Iris pigment epithelial cell (primary cell): ENCODE data around the gene TAF7.
"Not testable (repeated sequence)": the region's sequence is repeated elsewhere in the genome, so short reads cannot be mapped to it uniquely, and the experiment has no call there.

ENCODE experiments used
- DNase-seq: peaks from one replicate; pipeline ENCODE4 v3.0.0-alpha.2; 2011; ENCODE audit warnings: low read depth

TAF7 gene, protein sequence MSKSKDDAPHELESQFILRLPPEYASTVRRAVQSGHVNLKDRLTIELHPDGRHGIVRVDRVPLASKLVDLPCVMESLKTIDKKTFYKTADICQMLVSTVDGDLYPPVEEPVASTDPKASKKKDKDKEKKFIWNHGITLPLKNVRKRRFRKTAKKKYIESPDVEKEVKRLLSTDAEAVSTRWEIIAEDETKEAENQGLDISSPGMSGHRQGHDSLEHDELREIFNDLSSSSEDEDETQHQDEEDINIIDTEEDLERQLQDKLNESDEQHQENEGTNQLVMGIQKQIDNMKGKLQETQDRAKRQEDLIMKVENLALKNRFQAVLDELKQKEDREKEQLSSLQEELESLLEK

GRCh38 chr5:141320225-141321169 lies at the start of gene TAF7:
TSS of gene TAF7 (minus strand) at chr5:141320784. CDS start at chr5:141320044, 740 bp downstream.
- peak; percentile 92 for DNase-seq

- DNase-seq: no peak
These were observed 45.7 kb upstream of the TAF7 start for GRCh38 chr5:141366016-141366896.

GRCh38 chr5:141363952-141364660 lies 43.5 kb upstream of the TAF7 start, which contains the start of gene PCDHGA5:
TSS of gene PCDHGA5 (plus strand) at chr5:141364162. CDS start at chr5:141364331, 169 bp downstream.
- no peak for DNase-seq

- no peak for DNase-seq
These were observed 42.1 kb upstream of the TAF7 start for GRCh38 chr5:141362719-141363118.

DNA sequence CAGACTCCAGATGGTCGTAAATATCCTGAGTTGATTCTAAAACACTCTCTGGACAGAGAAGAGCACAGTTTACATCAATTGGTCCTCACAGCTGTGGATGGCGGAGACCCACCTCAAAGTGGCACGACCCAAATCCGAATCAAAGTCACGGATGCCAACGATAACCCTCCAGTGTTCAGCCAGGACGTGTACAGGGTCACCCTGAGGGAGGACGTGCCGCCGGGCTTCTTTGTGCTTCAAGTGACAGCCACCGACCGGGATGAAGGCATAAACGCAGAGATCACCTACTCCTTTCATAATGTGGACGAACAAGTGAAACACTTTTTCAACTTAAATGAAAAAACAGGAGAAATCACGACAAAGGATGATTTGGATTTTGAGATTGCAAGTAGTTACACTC lies 40.1 kb upstream of the TAF7 start:
- no peak for DNase-seq

GRCh38 chr5:141359790-141360426 lies 39.3 kb upstream of the TAF7 start, which contains the start of gene PCDHGB2:
TSS of gene PCDHGB2 (plus strand) at chr5:141359994. CDS start at chr5:141360136, 142 bp downstream.
- peak; percentile 26 for DNase-seq

DNA sequence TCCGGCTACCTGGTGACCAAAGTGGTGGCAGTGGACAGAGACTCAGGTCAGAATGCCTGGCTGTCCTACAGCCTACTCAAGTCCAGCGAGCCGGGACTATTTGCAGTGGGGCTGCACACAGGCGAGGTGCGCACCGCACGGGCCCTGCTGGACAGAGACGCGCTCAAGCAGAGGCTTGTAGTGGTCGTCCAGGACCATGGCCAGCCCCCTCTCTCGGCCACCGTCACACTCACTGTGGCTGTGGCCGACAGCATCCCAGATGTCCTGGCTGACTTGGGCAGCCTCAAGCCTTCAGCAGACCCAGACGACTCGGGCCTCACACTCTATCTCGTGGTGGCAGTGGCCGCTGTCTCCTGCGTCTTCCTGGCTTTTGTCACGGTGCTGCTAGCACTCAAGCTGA lies 36.4 kb upstream of the TAF7 start:
- DNase-seq: no peak

- no peak for DNase-seq
These were observed 35.5 kb upstream of the TAF7 start for GRCh38 chr5:141356133-141356532.

DNA sequence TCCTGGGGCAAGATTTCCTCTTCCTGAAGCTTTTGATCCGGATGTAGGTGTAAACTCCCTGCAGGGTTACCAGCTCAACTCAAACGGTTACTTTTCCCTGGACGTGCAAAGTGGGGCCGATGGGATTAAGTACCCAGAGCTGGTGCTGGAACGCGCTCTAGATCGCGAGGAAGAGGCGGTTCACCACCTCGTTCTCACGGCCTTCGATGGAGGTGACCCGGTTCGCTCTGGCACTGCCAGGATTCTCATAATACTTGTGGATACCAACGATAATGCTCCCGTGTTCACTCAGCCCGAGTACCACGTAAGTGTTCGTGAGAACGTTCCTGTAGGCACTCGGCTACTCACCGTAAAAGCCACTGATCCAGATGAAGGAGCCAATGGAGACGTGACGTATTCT lies 35.1 kb upstream of the TAF7 start:
- no peak for DNase-seq

- DNase-seq: peak; percentile 20
These were observed 34.4 kb upstream of the TAF7 start, which contains the start of gene PCDHGA4 for GRCh38 chr5:141354900-141355469. TSS of gene PCDHGA4 (plus strand) at chr5:141355021. CDS start at chr5:141355108, 87 bp downstream.

GRCh38 chr5:141351591-141351990 lies 31.0 kb upstream of the TAF7 start:
- DNase-seq: no peak

GRCh38 chr5:141349917-141350619 lies 29.5 kb upstream of the TAF7 start, which contains the start of gene PCDHGB1:
TSS of gene PCDHGB1 (plus strand) at chr5:141350099. CDS start at chr5:141350261, 162 bp downstream.
- DNase-seq: peak; percentile 49

DNA sequence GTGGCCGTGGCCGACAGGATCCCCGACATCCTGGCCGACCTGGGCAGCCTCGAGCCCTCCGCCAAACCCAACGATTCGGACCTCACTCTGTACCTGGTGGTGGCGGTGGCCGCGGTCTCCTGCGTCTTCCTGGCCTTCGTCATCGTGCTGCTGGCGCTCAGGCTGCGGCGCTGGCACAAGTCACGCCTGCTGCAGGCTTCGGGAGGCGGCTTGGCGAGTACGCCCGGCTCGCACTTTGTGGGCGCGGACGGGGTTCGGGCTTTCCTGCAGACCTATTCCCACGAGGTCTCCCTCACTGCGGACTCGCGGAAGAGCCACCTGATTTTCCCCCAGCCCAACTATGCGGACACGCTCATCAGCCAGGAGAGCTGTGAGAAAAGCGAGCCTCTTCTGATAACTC lies 25.4 kb upstream of the TAF7 start:
- not testable (repeated sequence) for DNase-seq

DNA sequence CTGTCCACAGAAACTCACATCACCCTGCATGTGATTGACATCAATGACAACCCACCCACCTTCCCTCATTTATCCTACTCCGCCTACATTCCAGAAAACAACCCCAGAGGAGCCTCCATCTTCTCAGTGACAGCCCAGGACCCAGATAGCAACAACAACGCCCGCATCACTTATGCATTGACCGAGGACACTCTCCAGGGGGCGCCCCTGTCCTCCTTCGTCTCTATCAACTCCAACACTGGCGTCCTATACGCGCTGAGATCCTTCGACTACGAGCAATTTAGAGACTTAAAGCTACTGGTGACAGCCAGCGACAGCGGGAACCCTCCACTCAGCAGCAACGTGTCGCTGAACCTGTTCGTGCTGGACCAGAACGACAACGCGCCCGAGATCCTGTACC lies 24.7 kb upstream of the TAF7 start:
- no peak for DNase-seq

DNA sequence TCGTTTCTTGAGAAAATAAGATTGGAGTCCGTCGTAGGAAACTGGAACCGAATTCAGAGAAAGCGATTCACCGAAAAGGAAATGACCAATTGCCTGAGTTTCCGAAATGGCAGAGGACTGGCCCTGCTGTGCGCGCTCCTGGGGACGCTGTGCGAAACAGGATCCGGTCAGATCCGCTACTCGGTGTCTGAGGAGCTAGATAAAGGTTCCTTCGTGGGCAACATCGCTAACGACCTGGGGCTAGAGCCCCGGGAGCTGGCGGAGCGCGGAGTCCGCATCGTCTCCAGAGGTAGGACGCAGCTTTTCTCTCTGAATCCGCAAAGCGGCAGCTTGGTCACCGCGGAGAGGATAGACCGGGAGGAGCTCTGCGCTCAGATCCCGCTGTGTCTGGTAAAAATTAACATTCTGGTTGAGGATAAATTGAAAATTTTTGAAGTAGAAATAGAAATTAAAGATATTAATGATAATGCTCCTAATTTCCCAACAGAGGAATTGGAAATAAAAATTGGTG lies 23.4 kb upstream of the TAF7 start:
- no peak for DNase-seq

DNA sequence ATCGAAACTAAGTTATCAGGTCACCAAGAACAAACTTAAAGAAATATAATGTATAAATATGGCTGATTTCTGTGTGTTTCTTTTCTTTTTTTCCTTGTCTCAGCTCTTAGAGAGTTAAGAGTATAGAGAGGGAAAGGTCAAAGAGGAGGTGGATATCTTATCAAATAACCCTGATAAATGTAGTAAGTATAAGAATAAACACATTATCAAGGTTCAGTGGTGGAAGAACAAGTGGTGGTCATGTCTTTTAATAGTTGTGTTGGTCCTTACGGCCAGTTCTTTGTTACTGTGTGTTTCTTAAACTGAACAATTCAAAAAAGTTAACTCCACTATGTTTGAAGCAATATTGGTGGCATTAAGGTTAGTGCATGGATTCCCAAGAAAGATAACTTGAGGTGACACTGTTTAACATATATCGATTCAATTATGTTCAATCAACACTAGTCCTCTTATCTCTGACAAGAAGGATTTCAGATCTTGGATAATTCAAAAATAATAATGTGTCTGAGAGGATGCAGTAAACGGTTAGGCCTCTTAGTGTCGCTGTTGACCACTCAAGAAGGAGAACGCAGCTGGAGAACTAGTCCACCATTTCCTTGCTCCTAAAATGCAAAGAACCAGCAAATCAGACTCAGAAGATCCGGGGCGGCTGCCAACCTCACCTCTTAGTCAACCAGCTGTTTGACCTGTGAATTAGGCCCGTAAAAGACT lies 22.8 kb upstream of the TAF7 start, which contains the start of gene PCDHGA3:
TSS of gene PCDHGA3 (plus strand) at position 588 of the 711 bp plus-strand sequence. CDS start 205 bp downstream, outside the sequence.
- peak; percentile 56 for DNase-seq

DNA sequence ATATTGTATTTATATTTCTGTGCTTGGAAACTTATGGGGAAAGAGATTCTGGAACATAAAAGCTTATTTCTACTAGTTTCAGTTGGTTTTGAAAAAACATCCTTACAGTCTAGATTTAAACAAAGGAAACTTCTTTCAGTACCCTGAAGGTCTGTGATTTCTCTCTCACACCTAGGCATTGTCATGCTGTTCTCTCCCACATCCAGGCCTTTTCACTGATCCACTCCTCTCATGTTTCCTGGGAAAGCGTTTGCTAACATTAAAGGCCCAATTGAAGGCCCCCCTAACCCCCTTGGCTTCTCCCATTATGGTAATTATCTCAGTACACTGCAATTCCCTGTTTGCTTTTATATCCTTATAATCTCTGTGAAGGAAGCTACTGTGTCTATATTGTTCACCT lies 22.2 kb upstream of the TAF7 start:
- DNase-seq: no peak

DNA sequence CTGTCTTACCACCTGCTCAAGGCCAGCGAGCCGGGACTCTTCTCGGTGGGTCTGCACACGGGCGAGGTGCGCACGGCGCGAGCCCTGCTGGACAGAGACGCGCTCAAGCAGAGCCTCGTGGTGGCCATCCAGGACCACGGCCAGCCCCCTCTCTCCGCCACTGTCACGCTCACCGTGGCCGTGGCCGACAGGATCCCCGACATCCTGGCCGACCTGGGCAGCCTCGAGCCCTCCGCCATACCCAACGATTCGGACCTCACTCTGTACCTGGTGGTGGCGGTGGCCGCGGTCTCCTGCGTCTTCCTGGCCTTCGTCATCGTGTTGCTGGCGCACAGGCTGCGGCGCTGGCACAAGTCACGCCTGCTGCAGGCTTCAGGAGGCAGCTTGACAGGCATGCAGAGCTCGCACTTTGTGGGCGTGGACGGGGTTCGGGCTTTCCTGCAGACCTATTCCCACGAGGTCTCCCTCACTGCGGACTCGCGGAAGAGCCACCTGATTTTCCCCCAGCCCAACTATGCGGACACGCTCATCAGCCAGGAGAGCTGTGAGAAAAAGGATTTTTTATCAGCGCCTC lies 20.3 kb upstream of the TAF7 start:
- DNase-seq: not testable (repeated sequence)
